ENCODE data around the gene OXCT2. TPM values are rescaled to one million over a fixed set of nuclear protein-coding genes. Genes with fewer than 3 reads are reported as not detected.
A peak's percentile ranks its signal among the peaks of the same experiment; 100 is the strongest.

The OXCT2 gene
- total and polyA plus RNA-seq, 9 of the 15 experiments (the other 6 are each of a cell fraction or from before 2014, with no cell fraction given) = 0.08 to 0.64 (median 0.22) TPM; not detected in 2

- H3K4me2 ChIP-seq (ENCODE audit: insufficient read depth, low read length) = no peak overlapping the region
- WGBS (ENCODE audit: insufficient coverage, low coverage, missing lambda C conversion rate) = 17% methylated on average over 4 of the region's 4 CpGs
- peak; percentile 70 for FAIRE-seq
These were observed 6.2 kb upstream of the OXCT2 start for GRCh38 chr1:39777306-39777705.

More at GRCh38 chr1:39777306-39777705, 6.2 kb upstream of the OXCT2 start:
- H3K27me3 ChIP-seq (ENCODE audit: control insufficient read depth in 2 of 2, insufficient read depth in 2 of 2, low read length in 2 of 2) = peaks cover 10 to 37% of the 10 kb centered on the region in 2 experiments; a peak in 3 of 5 replicates
- no peak overlapping the region for H3K27ac ChIP-seq (ENCODE audit: extremely low read depth, low read depth, low read length)
- H3K36me3 ChIP-seq (ENCODE audit: control insufficient read depth, insufficient read depth, low read length) = no peaks in the 10 kb centered on the region
- H3K9ac ChIP-seq (ENCODE audit: insufficient read depth in 1 of 2, low read depth in 2 of 2, low read length in 2 of 2) = no peak overlapping the region
- intact Hi-C loops (cut with micrococcal nuclease) = no loop called here
- H3K4me3 ChIP-seq = no peak overlapping the region
- ChIA-PET CTCF (ENCODE audit: low intra/inter-chr PET ratio) (no interaction called here), POLR2A (interaction anchor here (0.6 kb wide), 2 partner anchors 23 to 200 kb away, joined by 3 read pairs; no protein-coding TSS in a partner anchor)
- H3K79me2 ChIP-seq (ENCODE audit: control insufficient read depth, insufficient read depth, low read length) = no peaks in the 10 kb centered on the region
- no peak overlapping the region for H2AFZ ChIP-seq (ENCODE audit: low read depth, low read length)
- BruUV-seq (replicated peaks) = no TSS peak
- DNase-seq (ENCODE audit: extremely low read depth in 1 of 4, low spot score in 3 of 4) (peak in 1 of 4 experiments; percentile 12), ATAC-seq (no peak)
- H3K9me1 ChIP-seq (ENCODE audit: control insufficient read depth, insufficient read depth, low read length) = no peaks in the 10 kb centered on the region
- H4K20me1 ChIP-seq (replicated peaks; ENCODE audit: control insufficient read depth, insufficient read depth, low read length) = peaks cover 6% of the 10 kb centered on the region; the same call in 1 of the 2 replicates
- no peaks in the 10 kb centered on the region for H3K9me3 ChIP-seq (replicated peaks; ENCODE audit: control insufficient read depth, insufficient read depth, low read depth, low read length)
- peaks cover 4 to 8% of the 10 kb centered on the region in 2 experiments; a peak in 2 of 5 replicates for H3K4me1 ChIP-seq (replicated peaks in 1 of 2; ENCODE audit: control insufficient read depth in 2 of 2, insufficient read depth in 2 of 2, low read length in 2 of 2)
- TF ChIP-seq ZBTB17 (CRISPR knock-in tag; IDR thresholded peaks at IDR 0.05) = no peak
- TF ChIP-seq MEIS2 (IDR thresholded peaks at IDR 0.05; ENCODE audit: partially characterized antibody) = no peak
- no peak for TF ChIP-seq ZNF395 (CRISPR knock-in tag; IDR thresholded peaks at IDR 0.05)
- no peak for TF ChIP-seq TFAM (CRISPR knock-in tag; conservative IDR thresholded peaks at IDR 0.05)
- no peak for TF ChIP-seq THRB (CRISPR knock-in tag; conservative IDR thresholded peaks at IDR 0.05)
- no peak for TF ChIP-seq FOXA1 (IDR thresholded peaks at IDR 0.05; ENCODE audit: borderline replicate concordance)
- no peak for TF ChIP-seq CBFA2T3 (IDR thresholded peaks at IDR 0.05)
- TF ChIP-seq TRIM25 (IDR thresholded peaks at IDR 0.05; ENCODE audit: borderline replicate concordance) = no peak
- no peak for TF ChIP-seq POLR2A (conservative IDR thresholded peaks at IDR 0.05)
- TF ChIP-seq PHF21A (IDR thresholded peaks at IDR 0.05; ENCODE audit: borderline replicate concordance, low read depth) = no peak
- no peak for TF ChIP-seq RB1 (IDR thresholded peaks at IDR 0.05; ENCODE audit: low read depth)
- no peak for TF ChIP-seq SRSF9 (IDR thresholded peaks at IDR 0.05; ENCODE audit: borderline replicate concordance, low read depth, low read length)
- in situ Hi-C loops (cut with MboI) = loop anchor here (10.0 kb wide), 1 partner anchor 273 kb away; no protein-coding TSS in a partner anchor

Data from K562 (cell line).